Stimulated activated CD4-positive, alpha-beta T cell treated with anti-CD3 and anti-CD28 coated beads, TNF-alpha, amount 100 ng/mL, for 4 hours (primary cell): ENCODE data around the gene C1QL2.

Experiments used
- DNase-seq, 3 experiments: peaks; one replicate each; pipeline ENCODE4 v3.0.0-alpha.2; 2020; ENCODE audit warnings: low read depth in 3 of 3

C1QL2 gene

GRCh38 chr2:119158563-119159347 is at the start of gene C1QL2:
Gene C1QL2, minus strand, starts transcription at chr2:119158751. Its CDS starts 482 bp downstream, at chr2:119158269.
- DNase-seq, result no peak

DNA sequence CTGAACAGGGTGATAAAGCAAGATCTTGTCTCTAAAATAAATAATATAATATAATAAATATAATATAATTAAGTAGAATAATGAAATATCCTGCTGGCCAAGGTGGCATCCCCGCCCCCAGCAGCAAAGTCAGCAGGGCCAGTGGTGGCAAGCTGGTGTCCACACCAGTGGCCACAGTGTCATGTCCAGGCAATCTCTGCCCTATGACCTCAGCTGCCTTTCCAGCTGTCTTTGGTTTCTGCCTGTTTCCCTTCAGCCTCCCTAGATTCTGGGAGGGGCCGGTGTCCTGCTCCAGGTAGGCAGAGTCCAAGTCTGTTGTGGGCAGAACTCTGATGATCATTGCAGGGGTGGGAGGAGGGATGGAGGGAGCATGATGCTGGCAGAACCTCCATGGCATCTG is 48.9 kb upstream of the C1QL2 start:
- DNase-seq, result no peak

GRCh38 chr2:119206201-119206600 is 47.6 kb upstream of the C1QL2 start:
- DNase-seq, result no peak

DNA sequence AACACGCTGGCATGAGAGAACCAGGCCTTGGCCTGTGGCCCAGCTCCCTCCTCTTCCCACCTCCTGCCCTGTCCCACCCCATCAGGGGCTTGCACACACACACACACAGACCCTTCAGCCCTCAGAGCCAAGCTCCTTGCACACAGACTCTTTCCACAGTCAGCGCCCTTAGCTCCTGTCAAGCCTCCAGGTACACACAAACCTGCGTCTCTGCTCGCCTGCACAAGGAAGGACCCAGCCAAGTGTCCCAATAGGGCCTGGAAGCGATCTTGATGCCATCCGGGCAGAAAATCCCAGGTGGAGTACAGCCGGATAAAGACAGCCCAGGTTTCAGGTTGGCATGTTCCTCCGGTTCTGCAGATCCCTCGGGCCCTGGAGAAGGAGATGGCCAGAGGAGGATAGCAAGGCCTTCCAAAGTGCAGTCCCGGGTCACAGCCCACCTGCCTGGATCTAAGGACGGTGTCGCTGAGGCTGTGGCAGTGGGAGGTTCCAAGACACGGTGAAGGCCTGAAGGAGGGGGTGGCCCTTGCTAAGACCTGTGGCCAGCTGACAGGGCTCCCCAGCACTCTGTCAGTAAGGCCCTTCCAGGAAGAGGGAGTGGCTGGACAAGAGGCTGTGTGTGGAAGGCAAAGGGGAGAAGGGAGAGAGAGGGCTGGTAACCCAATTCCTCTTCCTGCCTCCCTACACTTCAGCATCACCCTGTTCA is 46.6 kb upstream of the C1QL2 start:
- DNase-seq, result no peak

- DNase-seq, result no peak
These were observed 46.0 kb upstream of the C1QL2 start for GRCh38 chr2:119204525-119204924.

DNA sequence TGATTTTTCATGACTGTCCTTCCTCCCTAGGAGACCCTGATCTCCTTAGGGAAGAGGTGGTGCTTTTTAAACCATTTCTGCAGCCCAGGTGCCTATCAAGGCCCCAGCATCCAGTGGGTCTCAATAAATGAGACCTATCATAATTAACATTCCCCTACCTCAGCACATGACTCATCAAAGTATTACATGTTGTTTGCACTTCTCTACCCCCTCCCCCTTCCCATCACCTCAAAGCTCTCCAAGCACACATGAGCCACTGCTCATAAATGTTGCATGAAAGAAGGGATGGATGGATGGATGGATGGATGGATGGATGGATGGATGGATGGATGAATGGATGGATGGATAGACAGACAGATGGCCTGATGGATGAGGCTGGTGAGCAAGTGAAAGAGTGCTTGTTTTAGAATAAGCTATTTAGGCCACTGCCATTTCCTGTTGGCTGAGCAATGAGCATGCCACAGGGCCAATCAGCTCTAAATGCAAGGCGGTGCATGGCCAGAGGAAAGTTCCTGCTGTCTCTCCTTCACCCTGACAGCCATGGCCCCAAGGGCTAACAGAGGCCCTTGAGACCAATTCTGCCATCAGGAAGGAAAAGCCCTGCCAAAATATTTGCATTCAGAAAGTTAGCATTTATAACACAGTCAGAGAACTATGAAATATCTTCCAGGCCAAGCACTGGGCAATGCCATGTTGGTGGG is 44.2 kb upstream of the C1QL2 start:
- no peak for DNase-seq

GRCh38 chr2:119201815-119202214 is 43.3 kb upstream of the C1QL2 start:
- no peak for DNase-seq

- DNase-seq, result no peak
These were observed 39.8 kb upstream of the C1QL2 start for GRCh38 chr2:119198240-119198840.

- DNase-seq, result no peak
These were observed 39.1 kb upstream of the C1QL2 start for GRCh38 chr2:119197529-119198239.

DNA sequence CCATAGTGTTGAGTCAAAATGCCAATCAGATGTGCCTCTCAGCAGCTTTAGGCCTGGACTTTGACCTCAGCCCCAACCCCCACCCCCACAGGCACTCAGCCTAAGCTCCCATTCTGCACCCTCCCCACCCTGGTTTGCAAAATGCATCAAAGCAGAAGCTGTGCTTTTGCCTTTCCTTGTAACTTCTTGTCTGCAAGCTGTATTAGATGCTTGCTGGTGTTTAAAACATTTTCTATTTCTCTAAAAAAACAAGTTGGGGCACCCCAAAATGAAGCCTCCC is 38.5 kb upstream of the C1QL2 start:
- DNase-seq, result no peak

- no peak for DNase-seq
These were observed 38.0 kb upstream of the C1QL2 start for GRCh38 chr2:119196301-119197125.

- DNase-seq, result no peak
These were observed 37.3 kb upstream of the C1QL2 start for GRCh38 chr2:119195887-119196286.

DNA sequence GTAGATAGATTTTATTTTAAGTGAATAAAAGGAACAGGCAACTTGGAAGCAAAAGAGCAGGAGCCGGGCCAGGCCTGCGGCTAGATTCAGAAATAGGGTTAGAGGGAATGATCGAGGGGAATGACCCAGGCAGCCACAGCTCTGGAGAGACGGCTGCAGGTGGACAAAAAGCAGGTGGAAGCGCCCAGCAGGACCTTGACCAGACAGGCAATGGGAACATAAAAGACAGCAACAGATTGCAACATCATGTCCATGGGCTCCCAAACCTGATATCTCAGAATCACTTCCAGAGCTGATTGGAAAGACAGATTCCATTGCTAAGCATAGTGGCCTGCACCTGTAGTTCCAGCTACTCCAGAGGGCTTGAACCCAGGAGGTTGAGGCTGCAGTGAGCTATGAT is 36.5 kb upstream of the C1QL2 start:
- DNase-seq, result no peak

DNA sequence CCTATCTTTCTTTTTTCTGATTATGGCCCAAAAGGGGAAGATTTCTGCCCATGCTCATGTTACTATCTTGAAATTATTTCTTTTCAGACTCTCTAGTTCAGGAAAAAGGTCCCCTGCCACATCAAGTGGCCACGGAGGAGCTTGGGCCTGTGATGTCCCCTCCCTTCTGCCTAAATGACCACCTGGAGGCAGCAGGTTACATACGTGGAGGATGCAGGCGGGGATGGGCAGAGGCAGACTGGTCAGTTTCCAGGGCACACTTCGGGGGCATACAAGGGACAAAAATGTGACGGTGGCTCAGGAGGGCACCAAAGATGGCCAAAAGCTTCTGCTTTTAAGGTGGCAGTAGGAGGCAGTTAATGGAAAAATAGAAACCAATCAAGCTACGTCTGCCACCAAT is 34.3 kb upstream of the C1QL2 start:
- DNase-seq, result no peak

DNA sequence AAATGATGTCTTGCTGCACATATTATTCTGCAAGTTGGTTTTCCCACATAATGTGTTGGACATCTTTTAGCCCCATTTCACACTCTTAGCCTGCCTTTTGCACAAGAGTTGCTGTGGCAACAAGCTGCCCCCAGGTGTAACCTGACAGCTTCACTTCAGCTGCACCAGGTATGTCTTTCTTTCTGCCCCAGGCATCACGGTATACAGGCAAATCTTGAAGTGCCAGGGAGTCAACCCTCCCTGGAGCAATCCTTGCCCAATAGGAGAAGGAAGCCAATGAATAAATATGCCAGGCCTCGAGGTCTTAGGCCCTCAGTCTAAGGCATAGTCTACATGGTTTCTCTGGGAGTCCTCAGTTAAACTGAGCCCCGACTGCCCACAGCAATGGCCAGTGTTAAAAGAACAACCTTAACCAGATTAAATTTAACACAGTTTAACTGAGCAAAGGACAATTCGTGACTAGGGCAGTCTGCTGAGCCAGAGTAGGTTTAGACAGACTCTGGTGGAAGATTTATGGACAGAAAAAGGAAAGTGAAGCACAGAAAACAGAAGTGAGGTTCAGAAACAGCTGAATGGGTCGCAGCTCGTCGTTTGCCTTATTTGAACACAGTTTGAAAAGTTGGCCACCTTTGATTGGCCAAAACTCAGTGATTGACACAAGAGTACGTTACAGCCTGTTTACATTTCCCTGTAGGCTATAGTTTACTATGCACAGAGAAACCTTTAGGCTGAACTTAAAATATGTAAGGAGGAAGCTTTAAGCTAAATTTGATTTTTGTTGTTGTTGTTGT is 32.0 kb upstream of the C1QL2 start:
- no peak for DNase-seq

GRCh38 chr2:119184512-119184911 is 26.0 kb upstream of the C1QL2 start:
- DNase-seq, result no peak

DNA sequence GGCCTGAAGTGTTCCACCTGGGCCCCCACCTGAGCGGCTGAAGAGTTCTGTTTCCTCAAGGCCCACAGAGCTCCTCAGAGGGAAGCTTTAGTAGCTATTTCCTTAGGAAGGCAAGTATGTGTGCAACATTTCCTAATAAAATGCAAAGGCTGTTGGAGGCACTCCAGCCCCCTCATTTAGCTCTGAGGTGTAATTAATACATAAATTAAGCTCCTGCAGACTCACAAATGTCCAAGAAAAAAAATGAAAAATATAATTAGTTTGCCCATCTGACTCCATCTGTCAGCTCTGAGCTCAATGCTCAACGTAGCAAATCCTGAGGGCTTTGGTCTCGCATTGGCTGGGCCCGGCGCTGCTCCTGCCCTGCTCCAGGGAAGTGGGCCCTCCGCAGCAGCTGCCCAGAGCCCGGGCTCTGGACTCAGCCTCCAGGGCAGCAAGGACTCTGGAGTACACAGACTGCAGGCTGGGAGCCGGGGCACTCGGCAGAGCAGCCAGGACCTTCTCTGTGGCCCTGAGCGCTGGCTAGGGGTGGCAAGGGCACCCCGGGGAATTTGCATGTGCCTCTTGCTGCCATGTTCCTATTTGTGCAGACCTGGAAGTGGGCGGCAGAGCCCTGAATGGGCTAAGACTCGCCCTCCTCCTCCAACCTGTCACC is 23.4 kb upstream of the C1QL2 start:
- no peak for DNase-seq

DNA sequence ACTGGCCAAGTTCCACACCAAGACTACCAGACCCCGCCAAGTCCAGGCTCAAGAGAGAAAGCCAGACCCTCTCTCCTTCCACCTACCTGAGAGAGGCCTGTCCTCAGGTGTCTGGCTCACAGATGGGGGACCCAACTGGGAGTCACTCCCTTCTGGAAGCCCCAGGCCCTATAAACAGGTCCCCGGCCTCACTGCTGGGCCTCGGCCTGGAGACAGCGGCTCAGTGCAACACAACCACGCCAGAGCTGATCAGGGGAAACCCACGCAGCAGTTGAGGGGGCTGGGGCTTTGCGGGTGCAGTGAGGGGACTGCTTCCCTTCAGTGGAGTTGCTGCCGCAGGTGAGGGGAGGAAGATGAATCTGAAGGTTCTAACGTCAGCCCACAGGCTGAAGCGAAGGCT is 22.8 kb upstream of the C1QL2 start:
- DNase-seq, result no peak

DNA sequence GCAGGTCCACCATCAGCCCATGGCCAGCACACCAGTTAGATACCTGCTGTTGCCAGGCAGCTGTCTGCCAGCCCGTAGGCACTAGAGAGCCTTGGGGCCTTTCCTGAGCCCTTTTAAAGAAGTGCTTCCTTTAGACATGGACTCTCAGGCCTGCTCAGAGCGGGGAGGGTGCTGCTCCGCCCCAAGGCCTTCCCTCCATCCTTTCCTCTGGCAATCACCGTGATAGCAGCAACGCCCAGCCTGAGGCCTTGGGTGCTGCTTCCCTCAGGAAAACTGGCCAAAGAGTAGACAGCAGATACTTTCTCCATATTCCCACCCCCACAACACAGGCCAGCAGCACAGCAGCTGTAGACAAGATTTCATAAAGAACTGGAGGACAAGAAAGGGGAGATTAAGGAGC is 22.3 kb upstream of the C1QL2 start:
- DNase-seq, result no peak

- DNase-seq, result no peak
These were observed 21.4 kb upstream of the C1QL2 start for GRCh38 chr2:119179991-119180390.
